GM12875 (cell line): ENCODE results near the gene DCBLD2.

Experiments used
- H3K4me3 ChIP-seq: one replicate; pipeline ENCODE4 v1.5.1; 2011; ENCODE audit warnings: low read depth, low read length, control low read depth
- TF ChIP-seq, protein P1 (sequence below): IDR thresholded peaks from 2 replicates; pipeline ENCODE4 v1.5.1; 2011; ENCODE audit warnings: low read depth, mild to moderate bottlenecking, control low read depth, inconsistent platforms, low read length, moderate library complexity, borderline replicate concordance; ENCODE audit not compliant: insufficient read depth

Gene DCBLD2

DNA sequence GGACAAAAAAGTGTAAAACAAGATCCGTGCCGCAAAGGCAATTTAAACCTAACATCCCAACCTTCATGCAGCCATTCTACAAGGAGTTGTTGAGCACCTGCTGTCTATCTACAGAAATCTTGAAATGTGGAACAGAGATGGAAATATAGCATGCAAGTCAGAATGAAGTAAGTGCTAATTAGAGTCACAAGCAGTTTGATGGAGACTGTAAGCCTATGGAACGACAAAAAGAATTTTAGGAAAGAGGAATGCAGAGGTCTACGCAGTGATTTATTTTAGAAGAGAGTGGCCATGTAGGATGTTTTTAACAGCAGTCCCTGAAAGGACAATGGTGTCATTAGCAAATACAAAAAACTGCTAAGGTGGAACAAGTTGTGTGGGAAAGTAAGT lies 851 bp upstream of the DCBLD2 start:
- TF ChIP-seq, protein P1, sequence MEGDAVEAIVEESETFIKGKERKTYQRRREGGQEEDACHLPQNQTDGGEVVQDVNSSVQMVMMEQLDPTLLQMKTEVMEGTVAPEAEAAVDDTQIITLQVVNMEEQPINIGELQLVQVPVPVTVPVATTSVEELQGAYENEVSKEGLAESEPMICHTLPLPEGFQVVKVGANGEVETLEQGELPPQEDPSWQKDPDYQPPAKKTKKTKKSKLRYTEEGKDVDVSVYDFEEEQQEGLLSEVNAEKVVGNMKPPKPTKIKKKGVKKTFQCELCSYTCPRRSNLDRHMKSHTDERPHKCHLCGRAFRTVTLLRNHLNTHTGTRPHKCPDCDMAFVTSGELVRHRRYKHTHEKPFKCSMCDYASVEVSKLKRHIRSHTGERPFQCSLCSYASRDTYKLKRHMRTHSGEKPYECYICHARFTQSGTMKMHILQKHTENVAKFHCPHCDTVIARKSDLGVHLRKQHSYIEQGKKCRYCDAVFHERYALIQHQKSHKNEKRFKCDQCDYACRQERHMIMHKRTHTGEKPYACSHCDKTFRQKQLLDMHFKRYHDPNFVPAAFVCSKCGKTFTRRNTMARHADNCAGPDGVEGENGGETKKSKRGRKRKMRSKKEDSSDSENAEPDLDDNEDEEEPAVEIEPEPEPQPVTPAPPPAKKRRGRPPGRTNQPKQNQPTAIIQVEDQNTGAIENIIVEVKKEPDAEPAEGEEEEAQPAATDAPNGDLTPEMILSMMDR, result no peak
- peak overlapping the region; percentile 51 for H3K4me3 ChIP-seq

DNA sequence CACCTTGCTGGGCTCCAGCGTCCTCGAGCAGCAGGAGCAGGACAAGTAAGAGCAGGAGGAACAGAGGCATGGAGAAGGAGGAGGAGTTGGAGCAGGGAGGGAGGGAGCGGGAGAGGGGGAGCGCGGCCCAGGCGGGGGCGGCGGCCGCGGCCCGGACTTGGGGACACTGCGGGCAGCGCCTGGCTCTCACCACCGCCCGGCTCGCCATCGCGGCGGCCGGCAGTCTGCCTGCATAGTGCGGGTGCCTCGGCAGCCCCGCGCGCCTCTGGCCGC lies 440 bp downstream of the DCBLD2 start:
- H3K4me3 ChIP-seq, result peak overlapping the region; percentile 77
- TF ChIP-seq, protein P1, result no peak

- peak overlapping the region; percentile 77 for H3K4me3 ChIP-seq
- TF ChIP-seq, protein P1, result no peak
Observed at GRCh38 chr3:98900265-98901118, 1.0 kb downstream of the DCBLD2 start.

GRCh38 chr3:98897701-98898100 lies 3.8 kb downstream of the DCBLD2 start:
- TF ChIP-seq, protein P1, result no peak
- H3K4me3 ChIP-seq, result no peak overlapping the region

GRCh38 chr3:98894791-98895576 lies 6.5 kb downstream of the DCBLD2 start:
- no peak overlapping the region for H3K4me3 ChIP-seq
- TF ChIP-seq, protein P1, result no peak

GRCh38 chr3:98893740-98894139 lies 7.8 kb downstream of the DCBLD2 start:
- TF ChIP-seq, protein P1, result no peak
- H3K4me3 ChIP-seq, result no peak overlapping the region
